ENCODE measurements around the gene LAMC1.

- TF ChIP-seq POLR2A (IDR thresholded peaks at IDR 0.05; ENCODE audit: low read depth, low read length) (no peak), POLR2AphosphoS5 (IDR thresholded peaks at IDR 0.05; ENCODE audit: low read depth, low read length) (no peak)
These were observed 116.2 kb downstream of the LAMC1 start for GRCh38 chr1:183139281-183139942.
